MM.1S (cell line): ENCODE results near the gene UNKL.

Source experiments
- DNase-seq: peaks from one replicate; pipeline ENCODE4 v3.0.0-alpha.2; 2015
- H2AFZ ChIP-seq: fragments of 300-600 bp; sonication (generic); 2 replicates; pipeline ENCODE4 v1.6.0; 2016; ENCODE audit warnings: antibody characterized with exemption, low read length
- H3F3A ChIP-seq: fragments of 300-600 bp; sonication (generic); 2 replicates; pipeline ENCODE4 v1.6.1; 2016; ENCODE audit warnings: mild to moderate bottlenecking, antibody characterized with exemption, low read length, moderate library complexity, mixed read lengths; ENCODE audit not compliant: insufficient read depth
- H3K27ac ChIP-seq: fragments of 300-600 bp; sonication (generic); 2 replicates; pipeline ENCODE4 v1.5.1; 2016; ENCODE audit warnings: mild to moderate bottlenecking, low read length
- H3K27me3 ChIP-seq: fragments of 300-600 bp; sonication (generic); replicated peaks from 2 replicates; pipeline ENCODE4 v1.6.0; 2016; ENCODE audit warnings: low read length; ENCODE audit not compliant: insufficient read depth
- H3K36me3 ChIP-seq: fragments of 300-600 bp; sonication (generic); replicated peaks from 2 replicates; pipeline ENCODE4 v1.6.1; 2016; ENCODE audit warnings: mild to moderate bottlenecking, low read length, mixed read lengths; ENCODE audit not compliant: insufficient read depth
- H3K4me1 ChIP-seq: fragments of 300-600 bp; sonication (generic); 2 replicates; pipeline ENCODE4 v1.6.1; 2016; ENCODE audit warnings: low read length, mixed read lengths
- H3K4me2 ChIP-seq: fragments of 300-600 bp; sonication (generic); 2 replicates; pipeline ENCODE4 v1.6.0; 2016; ENCODE audit warnings: low read depth, low read length
- H3K4me3 ChIP-seq: fragments of 300-600 bp; sonication (generic); 2 replicates; pipeline ENCODE4 v1.5.1; 2016; ENCODE audit warnings: low read length, mixed read lengths
- H3K79me2 ChIP-seq: fragments of 300-600 bp; sonication (generic); 2 replicates; pipeline ENCODE4 v1.6.1; 2016; ENCODE audit warnings: mixed run types, low read length, mixed read lengths
- H3K9ac ChIP-seq: fragments of 300-600 bp; sonication (generic); 2 replicates; pipeline ENCODE4 v1.6.1; 2016; ENCODE audit warnings: low read length, mixed read lengths
- H3K9me2 ChIP-seq: fragments of 300-600 bp; sonication (generic); replicated peaks from 2 replicates; pipeline ENCODE4 v1.6.1; 2016; ENCODE audit warnings: mild to moderate bottlenecking, low read length, mixed read lengths; ENCODE audit not compliant: insufficient read depth
- H3K9me3 ChIP-seq: fragments of 300-600 bp; sonication (generic); replicated peaks from 2 replicates; pipeline ENCODE4 v1.6.1; 2016; ENCODE audit warnings: mild to moderate bottlenecking, low read length, mixed read lengths; ENCODE audit not compliant: insufficient read depth
- H4K20me1 ChIP-seq: fragments of 300-600 bp; sonication (generic); 2 replicates; pipeline ENCODE4 v1.6.1; 2016; ENCODE audit warnings: mild to moderate bottlenecking, low read length, moderate library complexity, mixed read lengths; ENCODE audit not compliant: insufficient read depth
- EZH2 ChIP-seq: fragments of 300-600 bp; sonication (generic); optimal IDR thresholded peaks from 2 replicates; pipeline ENCODE3; 2017; ENCODE audit warnings: low read depth, mild to moderate bottlenecking, antibody characterized with exemption, low read length, mixed read lengths
- EZH2phosphoT487 ChIP-seq: fragments of 300-600 bp; sonication (generic); IDR thresholded peaks from 2 replicates; pipeline ENCODE4 v1.6.1; 2018; ENCODE audit warnings: antibody characterized with exemption, low read length
- TF ChIP-seq, protein P1 (sequence below): fragments of 300-600 bp; sonication (generic); IDR thresholded peaks from 2 replicates; pipeline ENCODE4 v1.5.1; 2016; ENCODE audit warnings: antibody characterized with exemption, low read length, mixed read lengths

UNKL gene

DNA sequence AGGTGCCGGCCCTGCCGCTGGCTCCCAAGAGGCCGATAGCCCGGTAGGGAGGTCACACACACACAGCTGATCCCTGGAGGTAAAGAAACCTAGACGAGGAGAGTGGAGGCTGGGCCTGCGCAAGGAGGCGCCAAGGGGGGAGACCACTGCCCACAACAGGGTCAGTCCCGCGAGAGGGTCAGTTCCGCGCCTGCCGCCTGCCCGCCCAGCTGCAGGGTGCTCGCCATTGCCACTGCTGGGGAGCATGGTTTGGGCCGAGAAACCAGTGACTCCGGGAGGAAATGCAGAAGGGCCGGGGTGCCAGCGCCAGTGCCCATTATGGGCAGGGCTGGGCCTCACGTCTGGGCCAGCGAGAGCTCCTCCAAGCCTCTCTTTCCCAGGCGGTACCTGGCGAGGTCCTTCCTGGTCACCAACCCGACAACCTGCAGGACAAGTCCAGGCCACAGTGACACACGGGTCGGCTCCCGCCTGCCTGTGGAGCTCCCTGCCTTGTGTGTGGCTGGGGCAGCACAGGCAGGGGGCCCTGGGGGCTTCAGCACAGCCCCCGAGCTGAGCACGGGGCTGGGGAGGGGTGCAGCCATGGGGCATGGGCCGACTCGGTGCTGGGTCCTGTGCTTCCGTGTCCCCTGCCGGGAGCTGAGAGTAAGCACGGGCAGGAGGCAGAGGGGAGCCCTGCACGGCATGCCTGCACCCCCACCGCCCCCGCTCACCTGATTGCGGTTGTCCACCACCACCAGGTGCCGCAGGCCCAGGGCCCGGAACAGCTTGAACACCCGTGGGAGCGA is 32.0 kb upstream of the UNKL start:
- H4K20me1 ChIP-seq, result no peaks in the 10 kb centered on the region
- no peak overlapping the region for H3K4me3 ChIP-seq
- TF ChIP-seq EZH2, result no peak
- TF ChIP-seq EZH2phosphoT487, result no peak
- TF ChIP-seq, protein P1, sequence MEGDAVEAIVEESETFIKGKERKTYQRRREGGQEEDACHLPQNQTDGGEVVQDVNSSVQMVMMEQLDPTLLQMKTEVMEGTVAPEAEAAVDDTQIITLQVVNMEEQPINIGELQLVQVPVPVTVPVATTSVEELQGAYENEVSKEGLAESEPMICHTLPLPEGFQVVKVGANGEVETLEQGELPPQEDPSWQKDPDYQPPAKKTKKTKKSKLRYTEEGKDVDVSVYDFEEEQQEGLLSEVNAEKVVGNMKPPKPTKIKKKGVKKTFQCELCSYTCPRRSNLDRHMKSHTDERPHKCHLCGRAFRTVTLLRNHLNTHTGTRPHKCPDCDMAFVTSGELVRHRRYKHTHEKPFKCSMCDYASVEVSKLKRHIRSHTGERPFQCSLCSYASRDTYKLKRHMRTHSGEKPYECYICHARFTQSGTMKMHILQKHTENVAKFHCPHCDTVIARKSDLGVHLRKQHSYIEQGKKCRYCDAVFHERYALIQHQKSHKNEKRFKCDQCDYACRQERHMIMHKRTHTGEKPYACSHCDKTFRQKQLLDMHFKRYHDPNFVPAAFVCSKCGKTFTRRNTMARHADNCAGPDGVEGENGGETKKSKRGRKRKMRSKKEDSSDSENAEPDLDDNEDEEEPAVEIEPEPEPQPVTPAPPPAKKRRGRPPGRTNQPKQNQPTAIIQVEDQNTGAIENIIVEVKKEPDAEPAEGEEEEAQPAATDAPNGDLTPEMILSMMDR, result no peak
- no peak overlapping the region for H3K27ac ChIP-seq
- H3K27me3 ChIP-seq, result peaks cover under 1% of the 10 kb centered on the region; the same call in 1 of the 2 replicates
- H3K36me3 ChIP-seq, result no peaks in the 10 kb centered on the region
- H2AFZ ChIP-seq, result no peak overlapping the region
- no peaks in the 10 kb centered on the region for H3K9me2 ChIP-seq
- no peak overlapping the region for H3K4me2 ChIP-seq
- no peaks in the 10 kb centered on the region for H3F3A ChIP-seq
- no peak overlapping the region for H3K9ac ChIP-seq
- no peaks in the 10 kb centered on the region for H3K9me3 ChIP-seq
- no peak for DNase-seq
- no peaks in the 10 kb centered on the region for H3K79me2 ChIP-seq
- H3K4me1 ChIP-seq, result no peaks in the 10 kb centered on the region

GRCh38 chr16:1445518-1446203 is 31.2 kb upstream of the UNKL start:
- Histone ChIP-seq H2AFZ (no peak overlapping the region), H3K4me2 (no peak overlapping the region), H3K27me3 (peaks cover 7% of the 10 kb centered on the region; the same call in 1 of the 2 replicates), H3K27ac (no peak overlapping the region), H3K79me2 (no peaks in the 10 kb centered on the region), H3F3A (no peaks in the 10 kb centered on the region), H3K9ac (no peak overlapping the region), H3K4me3 (no peak overlapping the region), H3K9me3 (no peaks in the 10 kb centered on the region), H3K9me2 (no peaks in the 10 kb centered on the region), H4K20me1 (no peaks in the 10 kb centered on the region), H3K4me1 (no peaks in the 10 kb centered on the region), H3K36me3 (no peaks in the 10 kb centered on the region)
- TF ChIP-seq EZH2phosphoT487, result no peak
- TF ChIP-seq, protein P1, result no peak
- TF ChIP-seq EZH2, result no peak
- DNase-seq, result no peak

DNA sequence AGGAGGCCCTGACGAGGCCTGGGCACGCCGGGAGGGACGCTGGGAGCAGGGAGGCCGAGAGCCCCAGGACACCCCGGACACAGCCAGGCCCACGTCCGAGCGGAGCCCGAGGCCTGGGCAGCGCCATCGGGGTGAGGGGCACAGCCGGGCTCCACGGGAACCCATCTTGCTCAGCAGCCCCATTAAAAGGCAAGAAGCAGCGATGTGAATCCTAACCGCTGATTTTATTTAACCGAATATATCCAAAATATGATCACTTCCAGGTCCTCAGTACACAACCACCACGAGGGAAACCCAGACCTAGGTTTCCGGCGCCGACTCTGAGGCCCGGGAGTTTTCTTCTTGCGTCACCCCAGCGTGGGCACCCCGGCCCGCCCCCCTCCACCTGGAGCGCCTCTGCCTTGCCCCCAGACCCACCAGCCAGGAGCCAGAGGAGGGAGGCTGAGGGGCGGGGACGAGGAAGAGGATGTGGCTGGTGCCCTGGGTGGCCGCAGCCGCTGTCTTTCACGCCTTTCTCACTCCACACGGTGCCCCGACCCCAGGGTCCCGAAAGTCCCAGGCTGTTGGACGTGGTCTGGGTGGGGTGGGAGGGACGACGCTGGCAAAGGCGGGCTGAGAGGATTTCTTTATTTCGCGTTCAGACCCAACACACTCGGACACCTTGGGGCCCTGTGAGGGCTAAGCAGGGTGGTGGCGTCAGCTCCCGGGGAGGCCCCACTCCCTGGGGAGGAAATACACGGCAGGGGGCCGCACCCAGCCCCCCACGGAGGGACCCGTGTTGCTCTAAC is 30.4 kb upstream of the UNKL start:
- H3K9me2 ChIP-seq, result no peaks in the 10 kb centered on the region
- H3K4me1 ChIP-seq, result no peaks in the 10 kb centered on the region
- no peaks in the 10 kb centered on the region for H3K36me3 ChIP-seq
- no peak overlapping the region for H3K27ac ChIP-seq
- TF ChIP-seq EZH2phosphoT487 (no peak), EZH2 (no peak)
- TF ChIP-seq, protein P1, result no peak
- H3K4me2 ChIP-seq, result no peak overlapping the region
- H3K79me2 ChIP-seq, result no peaks in the 10 kb centered on the region
- H3F3A ChIP-seq, result no peaks in the 10 kb centered on the region
- peaks cover 7% of the 10 kb centered on the region; the same call in 1 of the 2 replicates for H3K27me3 ChIP-seq
- H4K20me1 ChIP-seq, result no peaks in the 10 kb centered on the region
- H3K9me3 ChIP-seq, result no peaks in the 10 kb centered on the region
- H3K4me3 ChIP-seq, result no peak overlapping the region
- no peak overlapping the region for H2AFZ ChIP-seq
- no peak for DNase-seq
- H3K9ac ChIP-seq, result no peak overlapping the region
